Lower leg skin (tissue), 4 donors: ENCODE measurements around the gene ZNF853. TPM values are rescaled to one million over a fixed set of nuclear protein-coding genes. Genes with fewer than 3 reads are reported as not detected.

Source experiments
- DNase-seq, 2 donors: peaks; one replicate each; pipeline ENCODE4 v3.0.0-alpha.2; 2019; ENCODE audit warnings: low spot score in 2 of 2
- H3K4me3 ChIP-seq: fragments of 200-600 bp; sonication (generic); 2 replicates; pipeline ENCODE4 v1.5.1; 2017; ENCODE audit warnings: mild to moderate bottlenecking, low read depth; ENCODE audit not compliant: poor library complexity, severe bottlenecking
- POLR2A ChIP-seq, 2 donors: fragments of 450-650 bp; IDR thresholded peaks; one replicate each; pipeline ENCODE4 v1.6.1; 2016 to 2017; ENCODE audit warnings: antibody characterized with exemption in 2 of 2, mild to moderate bottlenecking in 1 of 2, moderate library complexity in 1 of 2
- WGBS, 2 donors: methylation state at CpG; one replicate each; pipeline ENCODE4 v1.1.5; 2018; 5-methylcytosine and 5-hydroxymethylcytosine counted together
- intact Hi-C: fragments of 100-400 bp; cut with DNase I; formaldehyde crosslinking; loops from one replicate; pipeline ENCODE4 v1.15.0; 2023; ENCODE audit warnings: low total_unique reads
- total RNA-seq, 4 donors: library from RNA; depleted of rRNA; stranded (reverse); fragments of >200 nt; gene quantifications; one replicate each; pipeline ENCODE4 v1.1.0, GENCODE V29; 2016
- TF ChIP-seq, protein P1 (sequence below), 3 donors: fragments of 450-650 bp; IDR thresholded peaks; one replicate each; pipeline ENCODE4 v1.5.1; 2016; ENCODE audit warnings: antibody characterized with exemption in 3 of 3, mild to moderate bottlenecking in 3 of 3, moderate library complexity in 2 of 3

Gene ZNF853
- total RNA-seq, 4 donors from 2014 or later: 4.6 to 7.7 (median 5.9) TPM

- TF ChIP-seq POLR2A (IDR thresholded peaks at IDR 0.05): no peak
- DNase-seq: no peak
- intact Hi-C loops: no loop called here
- WGBS, 2 donors: 89 to 94% methylated on average over 24 of the region's 24 CpGs
- H3K4me3 ChIP-seq: no peak overlapping the region
These were observed 26.9 kb downstream of the ZNF853 start for GRCh38 chr7:6642239-6642839.

DNA sequence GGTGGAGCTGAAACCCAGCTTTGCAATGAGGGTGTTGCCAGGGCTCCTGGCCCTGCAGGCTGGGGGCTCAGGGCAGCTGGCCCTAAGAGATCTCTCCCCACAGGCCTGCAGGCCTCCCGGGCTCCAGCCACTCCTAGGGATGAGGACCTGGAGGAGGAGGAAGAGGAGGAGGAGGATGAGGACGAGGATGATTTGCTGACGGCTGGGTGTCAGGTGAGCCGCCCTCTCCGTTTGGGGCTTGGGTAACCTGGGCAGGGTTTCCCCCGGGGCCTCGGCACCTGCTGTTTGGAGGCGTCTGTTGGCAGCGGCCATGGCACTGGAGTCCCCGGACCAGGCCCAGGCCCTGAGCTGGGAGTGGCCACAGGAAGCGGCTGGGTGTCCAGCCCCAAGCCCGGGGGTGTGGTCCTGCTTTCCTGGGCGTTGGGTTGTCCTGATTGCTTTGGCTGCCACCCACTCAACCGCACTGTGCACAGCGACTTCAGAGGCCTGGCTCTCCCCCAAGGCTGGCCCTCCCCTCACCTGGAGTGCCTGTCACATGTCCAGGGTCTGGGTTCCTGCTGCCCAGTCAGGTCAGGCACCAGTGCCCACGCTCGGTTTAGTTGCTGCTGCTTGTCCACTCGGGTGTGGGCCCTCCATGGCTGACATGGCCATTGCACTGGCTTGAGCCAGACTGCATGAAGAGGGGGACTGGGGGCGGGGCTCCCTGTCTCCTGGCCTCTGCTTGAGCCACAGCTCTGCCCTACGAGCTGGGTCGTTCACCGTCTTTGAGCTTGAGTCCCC is 27.6 kb downstream of the ZNF853 start:
- no peak for DNase-seq
- intact Hi-C loops: no loop called here
- no peak overlapping the region for H3K4me3 ChIP-seq
- TF ChIP-seq, protein P1, sequence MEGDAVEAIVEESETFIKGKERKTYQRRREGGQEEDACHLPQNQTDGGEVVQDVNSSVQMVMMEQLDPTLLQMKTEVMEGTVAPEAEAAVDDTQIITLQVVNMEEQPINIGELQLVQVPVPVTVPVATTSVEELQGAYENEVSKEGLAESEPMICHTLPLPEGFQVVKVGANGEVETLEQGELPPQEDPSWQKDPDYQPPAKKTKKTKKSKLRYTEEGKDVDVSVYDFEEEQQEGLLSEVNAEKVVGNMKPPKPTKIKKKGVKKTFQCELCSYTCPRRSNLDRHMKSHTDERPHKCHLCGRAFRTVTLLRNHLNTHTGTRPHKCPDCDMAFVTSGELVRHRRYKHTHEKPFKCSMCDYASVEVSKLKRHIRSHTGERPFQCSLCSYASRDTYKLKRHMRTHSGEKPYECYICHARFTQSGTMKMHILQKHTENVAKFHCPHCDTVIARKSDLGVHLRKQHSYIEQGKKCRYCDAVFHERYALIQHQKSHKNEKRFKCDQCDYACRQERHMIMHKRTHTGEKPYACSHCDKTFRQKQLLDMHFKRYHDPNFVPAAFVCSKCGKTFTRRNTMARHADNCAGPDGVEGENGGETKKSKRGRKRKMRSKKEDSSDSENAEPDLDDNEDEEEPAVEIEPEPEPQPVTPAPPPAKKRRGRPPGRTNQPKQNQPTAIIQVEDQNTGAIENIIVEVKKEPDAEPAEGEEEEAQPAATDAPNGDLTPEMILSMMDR (IDR thresholded peaks at IDR 0.05): no peak
- TF ChIP-seq POLR2A (IDR thresholded peaks at IDR 0.05): no peak
- WGBS, 2 donors: 77 to 79% methylated on average over 18 to 22 of the region's 22 CpGs

GRCh38 chr7:6643915-6644625 is 28.7 kb downstream of the ZNF853 start:
- TF ChIP-seq POLR2A (IDR thresholded peaks at IDR 0.05): no peak
- TF ChIP-seq, protein P1 (IDR thresholded peaks at IDR 0.05): no peak
- intact Hi-C loops: no loop called here
- 91 to 92% methylated on average over 18 to 21 of the region's 21 CpGs for WGBS, 2 donors
- DNase-seq: no peak
- no peak overlapping the region for H3K4me3 ChIP-seq

DNA sequence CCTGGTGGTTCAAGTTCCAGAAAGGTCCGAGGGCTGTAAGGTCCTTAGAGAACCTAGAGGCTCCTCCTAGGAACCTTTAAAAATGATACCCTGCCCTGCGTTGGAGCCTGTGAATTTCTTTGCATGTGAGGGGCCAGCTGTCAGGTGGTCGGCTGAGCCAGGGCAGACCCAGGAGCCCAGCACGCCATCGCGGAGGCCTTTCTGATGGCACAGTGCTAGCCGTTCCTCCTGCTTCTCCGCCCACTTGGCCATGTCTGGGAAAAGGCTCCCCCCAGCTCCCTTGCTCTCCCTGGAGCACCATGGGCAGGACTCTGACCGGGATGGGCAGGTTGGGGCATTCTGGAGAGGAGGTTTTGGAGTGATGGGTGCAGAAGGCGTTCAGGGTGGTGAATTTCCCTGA is 29.3 kb downstream of the ZNF853 start:
- DNase-seq: no peak
- TF ChIP-seq POLR2A (IDR thresholded peaks at IDR 0.05): no peak
- TF ChIP-seq, protein P1 (IDR thresholded peaks at IDR 0.05): no peak
- intact Hi-C loops: no loop called here
- no peak overlapping the region for H3K4me3 ChIP-seq
- WGBS, 2 donors: 94% methylated on average over 5 to 10 of the region's 10 CpGs

DNA sequence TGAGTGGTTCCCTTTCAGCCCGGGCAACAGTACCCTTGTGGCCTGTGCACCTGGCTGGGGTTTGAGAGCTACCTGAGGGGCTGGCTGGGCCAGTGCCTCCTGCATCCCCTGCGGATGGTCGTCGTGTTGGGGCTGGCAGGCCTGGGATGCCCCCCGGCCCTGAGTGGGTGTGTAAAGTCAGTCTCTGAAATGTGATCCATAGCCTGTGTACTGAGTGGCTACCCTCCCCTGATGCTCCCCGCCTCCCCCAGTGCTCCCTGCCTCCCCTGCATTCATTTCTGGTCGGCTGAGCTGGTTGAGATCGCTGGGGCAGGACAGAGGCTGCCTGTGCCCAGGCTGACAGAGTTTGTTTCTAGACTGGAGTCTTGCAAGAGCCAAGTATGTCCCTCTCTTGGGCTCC is 31.1 kb downstream of the ZNF853 start:
- intact Hi-C loops: loop anchor here (1.0 kb wide), 1 partner anchor 28 kb away; no protein-coding TSS in a partner anchor
- no peak for DNase-seq
- WGBS, 2 donors: 52 to 68% methylated on average over 4 of the region's 8 CpGs
- TF ChIP-seq, protein P1 (IDR thresholded peaks at IDR 0.05): no peak
- no peak for TF ChIP-seq POLR2A (IDR thresholded peaks at IDR 0.05)
- no peak overlapping the region for H3K4me3 ChIP-seq

GRCh38 chr7:6647080-6647479 is 31.7 kb downstream of the ZNF853 start:
- H3K4me3 ChIP-seq: no peak overlapping the region
- intact Hi-C loops: no loop called here
- DNase-seq: no peak
- TF ChIP-seq, protein P1 (IDR thresholded peaks at IDR 0.05): no peak
- no peak for TF ChIP-seq POLR2A (IDR thresholded peaks at IDR 0.05)
- WGBS, 2 donors: 62 to 79% methylated on average over 3 to 8 of the region's 8 CpGs
